ENCODE results near the gene SDF2L1. TPM values are rescaled to one million over a fixed set of nuclear protein-coding genes. Genes with fewer than 3 reads are reported as not detected.

Gene SDF2L1
- total and polyA plus RNA-seq, 10 of the 15 experiments (the other 5 are each of a cell fraction or from before 2014, with no cell fraction given): 3.0 to 214 (median 55.5) TPM

DNA sequence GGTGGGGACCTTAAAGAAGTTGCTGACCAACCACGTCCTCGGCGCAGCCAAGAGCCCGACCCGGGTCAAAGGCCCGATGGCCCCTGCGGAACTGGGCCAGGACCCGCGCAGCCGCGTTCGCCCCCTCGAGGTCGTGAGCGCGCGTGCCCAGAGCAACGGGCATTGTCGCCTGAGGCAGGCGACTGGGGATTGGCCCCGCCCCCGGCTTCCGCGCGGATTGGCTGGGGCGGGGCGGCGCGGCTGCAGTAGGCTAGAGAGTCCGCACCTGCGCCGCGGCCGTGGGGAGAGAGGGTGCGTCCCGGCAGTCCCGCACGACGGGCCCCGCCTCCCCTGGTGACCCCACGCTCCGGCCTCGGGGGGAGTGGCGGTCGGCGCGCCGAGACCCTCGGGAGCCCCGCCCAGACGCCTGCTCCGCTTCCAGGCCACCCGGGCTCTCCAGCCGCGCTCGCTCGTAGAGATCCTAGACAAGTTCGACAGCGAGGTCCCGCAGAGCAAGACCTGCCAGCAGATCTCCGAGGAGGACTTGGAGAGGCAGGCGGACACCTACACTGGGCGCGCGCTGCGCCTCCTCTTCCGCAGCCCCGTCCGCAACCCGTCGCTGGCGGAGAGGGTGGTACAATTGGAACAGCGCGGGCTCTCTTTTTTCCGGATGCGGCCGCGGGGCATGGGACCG, 15.4 kb downstream of the SDF2L1 start (continued):
- TF ChIP-seq CUX1 (IDR thresholded peaks at IDR 0.05; ENCODE audit: insufficient replicate concordance, low read depth, low read length) (no peak), DPF2 (IDR thresholded peaks at IDR 0.05) (0 out of 2 replicates have a peak, but pooled peaks have one; percentile 49), TAF1 (IDR thresholded peaks at IDR 0.05; ENCODE audit: borderline replicate concordance, low read depth, low read length) (no peak), POLR2AphosphoS2 (IDR thresholded peaks at IDR 0.05; ENCODE audit: low read depth, low read length) (peak; percentile 62; the same call in 1 of the 2 replicates), NFIC (IDR thresholded peaks at IDR 0.05; ENCODE audit: low read depth, low read length) (no peak), HDGF (IDR thresholded peaks at IDR 0.05) (no peak), RB1 (IDR thresholded peaks at IDR 0.05; ENCODE audit: borderline replicate concordance) (peak; percentile 43; the same call in 1 of the 2 replicates), CREB1 (IDR thresholded peaks at IDR 0.05; ENCODE audit: low read depth) (no peak), EP300 (IDR thresholded peaks at IDR 0.05; ENCODE audit: borderline replicate concordance in 1 of 2, control insufficient read depth in 1 of 2, low read depth in 2 of 2, low read length in 2 of 2) (no peak), ZZZ3 (IDR thresholded peaks at IDR 0.05; ENCODE audit: control insufficient read depth, insufficient read length, low read depth) (no peak), STAT3 (IDR thresholded peaks at IDR 0.05; ENCODE audit: low read depth, low read length) (no peak), IRF4 (IDR thresholded peaks at IDR 0.05; ENCODE audit: low read depth, low read length) (no peak), IKZF1 (conservative IDR thresholded peaks at IDR 0.05) (peak; percentile 95), NFXL1 (IDR thresholded peaks at IDR 0.05; ENCODE audit: borderline replicate concordance) (no peak), MTA2 (IDR thresholded peaks at IDR 0.05; ENCODE audit: low read depth) (no peak), ZNF274 (IDR thresholded peaks at IDR 0.05; ENCODE audit: insufficient read depth, insufficient read length) (no peak), EZH2 (IDR thresholded peaks at IDR 0.05; ENCODE audit: borderline replicate concordance, control insufficient read depth, low read depth, low read length) (no peak)
- TF ChIP-seq, protein P1, sequence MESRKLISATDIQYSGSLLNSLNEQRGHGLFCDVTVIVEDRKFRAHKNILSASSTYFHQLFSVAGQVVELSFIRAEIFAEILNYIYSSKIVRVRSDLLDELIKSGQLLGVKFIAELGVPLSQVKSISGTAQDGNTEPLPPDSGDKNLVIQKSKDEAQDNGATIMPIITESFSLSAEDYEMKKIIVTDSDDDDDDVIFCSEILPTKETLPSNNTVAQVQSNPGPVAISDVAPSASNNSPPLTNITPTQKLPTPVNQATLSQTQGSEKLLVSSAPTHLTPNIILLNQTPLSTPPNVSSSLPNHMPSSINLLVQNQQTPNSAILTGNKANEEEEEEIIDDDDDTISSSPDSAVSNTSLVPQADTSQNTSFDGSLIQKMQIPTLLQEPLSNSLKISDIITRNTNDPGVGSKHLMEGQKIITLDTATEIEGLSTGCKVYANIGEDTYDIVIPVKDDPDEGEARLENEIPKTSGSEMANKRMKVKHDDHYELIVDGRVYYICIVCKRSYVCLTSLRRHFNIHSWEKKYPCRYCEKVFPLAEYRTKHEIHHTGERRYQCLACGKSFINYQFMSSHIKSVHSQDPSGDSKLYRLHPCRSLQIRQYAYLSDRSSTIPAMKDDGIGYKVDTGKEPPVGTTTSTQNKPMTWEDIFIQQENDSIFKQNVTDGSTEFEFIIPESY (IDR thresholded peaks at IDR 0.05): no peak
- TF ChIP-seq, protein P2, sequence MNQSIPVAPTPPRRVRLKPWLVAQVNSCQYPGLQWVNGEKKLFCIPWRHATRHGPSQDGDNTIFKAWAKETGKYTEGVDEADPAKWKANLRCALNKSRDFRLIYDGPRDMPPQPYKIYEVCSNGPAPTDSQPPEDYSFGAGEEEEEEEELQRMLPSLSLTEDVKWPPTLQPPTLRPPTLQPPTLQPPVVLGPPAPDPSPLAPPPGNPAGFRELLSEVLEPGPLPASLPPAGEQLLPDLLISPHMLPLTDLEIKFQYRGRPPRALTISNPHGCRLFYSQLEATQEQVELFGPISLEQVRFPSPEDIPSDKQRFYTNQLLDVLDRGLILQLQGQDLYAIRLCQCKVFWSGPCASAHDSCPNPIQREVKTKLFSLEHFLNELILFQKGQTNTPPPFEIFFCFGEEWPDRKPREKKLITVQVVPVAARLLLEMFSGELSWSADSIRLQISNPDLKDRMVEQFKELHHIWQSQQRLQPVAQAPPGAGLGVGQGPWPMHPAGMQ (IDR thresholded peaks at IDR 0.05; ENCODE audit: borderline replicate concordance): no peak
- TF ChIP-seq, protein P3, sequence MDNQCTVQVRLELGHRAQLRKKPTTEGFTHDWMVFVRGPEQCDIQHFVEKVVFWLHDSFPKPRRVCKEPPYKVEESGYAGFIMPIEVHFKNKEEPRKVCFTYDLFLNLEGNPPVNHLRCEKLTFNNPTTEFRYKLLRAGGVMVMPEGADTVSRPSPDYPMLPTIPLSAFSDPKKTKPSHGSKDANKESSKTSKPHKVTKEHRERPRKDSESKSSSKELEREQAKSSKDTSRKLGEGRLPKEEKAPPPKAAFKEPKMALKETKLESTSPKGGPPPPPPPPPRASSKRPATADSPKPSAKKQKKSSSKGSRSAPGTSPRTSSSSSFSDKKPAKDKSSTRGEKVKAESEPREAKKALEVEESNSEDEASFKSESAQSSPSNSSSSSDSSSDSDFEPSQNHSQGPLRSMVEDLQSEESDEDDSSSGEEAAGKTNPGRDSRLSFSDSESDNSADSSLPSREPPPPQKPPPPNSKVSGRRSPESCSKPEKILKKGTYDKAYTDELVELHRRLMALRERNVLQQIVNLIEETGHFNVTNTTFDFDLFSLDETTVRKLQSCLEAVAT (IDR thresholded peaks at IDR 0.05): no peak

Data from GM12878 (cell line).